Mesendoderm (in vitro differentiated cells): ENCODE results near the gene TAS2R40.
A peak's percentile ranks its signal among the peaks of the same experiment; 100 is the strongest.

Source experiments
- DNase-seq: peaks from one replicate; pipeline ENCODE4 v3.0.0; 2013
- H2AK5ac ChIP-seq: 2 replicates; pipeline ENCODE4 v1.6.1; 2013; ENCODE audit warnings: low read length, inconsistent platforms
- H2BK120ac ChIP-seq: 2 replicates; pipeline ENCODE4 v1.6.1; 2013; ENCODE audit warnings: low read depth, mild to moderate bottlenecking, low read length, moderate library complexity, mixed read lengths
- H2BK15ac ChIP-seq: replicated peaks from 2 replicates; pipeline ENCODE4 v1.6.1; 2013; ENCODE audit warnings: low read depth, mild to moderate bottlenecking, moderate library complexity
- H2BK5ac ChIP-seq: 2 replicates; pipeline ENCODE4 v1.6.1; 2013; ENCODE audit warnings: low read length, inconsistent platforms
- H3K18ac ChIP-seq: 2 replicates; pipeline ENCODE4 v1.6.1; 2013; ENCODE audit warnings: mild to moderate bottlenecking, low read length, mixed read lengths
- H3K23ac ChIP-seq: one replicate; pipeline ENCODE4 v1.6.1; 2013; ENCODE audit warnings: low read length
- H3K27ac ChIP-seq: 2 replicates; pipeline ENCODE4 v1.5.1; 2013; ENCODE audit warnings: low read depth, mild to moderate bottlenecking, inconsistent platforms, low read length, moderate library complexity
- H3K27me3 ChIP-seq: 2 replicates; pipeline ENCODE4 v1.6.1; 2013; ENCODE audit warnings: low read length, control low read depth, mild to moderate bottlenecking, inconsistent platforms; ENCODE audit not compliant: insufficient read depth, poor library complexity
- H3K36me3 ChIP-seq: 2 replicates; pipeline ENCODE4 v1.6.1; 2013; ENCODE audit warnings: low read length, inconsistent platforms; ENCODE audit not compliant: control insufficient read depth, insufficient read depth
- H3K4ac ChIP-seq: one replicate; pipeline ENCODE4 v1.6.1; 2013; ENCODE audit warnings: low read depth, mild to moderate bottlenecking, low read length, moderate library complexity
- H3K4me1 ChIP-seq: 2 replicates; pipeline ENCODE4 v1.6.1; 2013; ENCODE audit warnings: low read depth, low read length, inconsistent platforms; ENCODE audit not compliant: control insufficient read depth
- H3K4me2 ChIP-seq: 2 replicates; pipeline ENCODE4 v1.6.1; 2013; ENCODE audit warnings: low read length
- H3K4me3 ChIP-seq: 2 replicates; pipeline ENCODE4 v1.5.1; 2013; ENCODE audit warnings: mild to moderate bottlenecking, low read length
- H3K56ac ChIP-seq: one replicate; pipeline ENCODE4 v1.6.1; 2013; ENCODE audit warnings: low read length
- H3K79me1 ChIP-seq: 2 replicates; pipeline ENCODE4 v1.6.1; 2013; ENCODE audit warnings: low read length, inconsistent platforms
- H3K79me2 ChIP-seq: 2 replicates; pipeline ENCODE4 v1.6.1; 2013; ENCODE audit warnings: mild to moderate bottlenecking, low read length; ENCODE audit not compliant: control insufficient read depth, insufficient read depth
- H3K9ac ChIP-seq: 2 replicates; pipeline ENCODE4 v1.6.1; 2013; ENCODE audit warnings: low read length, inconsistent platforms
- H4K5ac ChIP-seq: one replicate; pipeline ENCODE4 v1.6.1; 2013; ENCODE audit warnings: low read length
- H4K8ac ChIP-seq: one replicate; pipeline ENCODE4 v1.6.1; 2013; ENCODE audit warnings: low read depth, mild to moderate bottlenecking, control low read depth, low read length, moderate library complexity
- WGBS: extraction: QIAGEN DNeasy Blood & Tissue Kit; methylation state at CpG from one replicate; pipeline ENCODE4 v1.1.7; 2013; ENCODE audit warnings: low lambda C conversion rate, missing lambda C conversion rate; ENCODE audit not compliant: insufficient coverage; ENCODE audit errors: extremely low coverage; 5-methylcytosine and 5-hydroxymethylcytosine counted together

Gene TAS2R40

GRCh38 chr7:143240291-143241168 is 18.7 kb downstream of the TAS2R40 start:
- no peaks in the 10 kb centered on the region for H3K79me2 ChIP-seq
- H3K23ac ChIP-seq: no peak overlapping the region
- DNase-seq: peak; percentile 85
- no peak overlapping the region for H2BK15ac ChIP-seq
- H2AK5ac ChIP-seq: no peak overlapping the region
- H3K4me1 ChIP-seq: no peaks in the 10 kb centered on the region
- no peak overlapping the region for H4K5ac ChIP-seq
- no peak overlapping the region for H4K8ac ChIP-seq
- no peak overlapping the region for H3K4me2 ChIP-seq
- WGBS: no CpG with 5 or more reads among the region's 9 CpGs
- H3K9ac ChIP-seq: no peak overlapping the region
- H3K56ac ChIP-seq: no peak overlapping the region
- H3K27me3 ChIP-seq: no peaks in the 10 kb centered on the region
- H3K36me3 ChIP-seq: no peaks in the 10 kb centered on the region
- H3K4ac ChIP-seq: no peak overlapping the region
- H2BK5ac ChIP-seq: no peak overlapping the region
- no peak overlapping the region for H3K18ac ChIP-seq
- H3K79me1 ChIP-seq: no peaks in the 10 kb centered on the region
- no peak overlapping the region for H3K4me3 ChIP-seq
- H2BK120ac ChIP-seq: no peak overlapping the region
- H3K27ac ChIP-seq: no peak overlapping the region

- Histone ChIP-seq H2AK5ac (no peak overlapping the region), H3K56ac (no peak overlapping the region)
- no CpG with 5 or more reads among the region's 11 CpGs for WGBS
Observed at GRCh38 chr7:143242306-143242705, 20.5 kb downstream of the TAS2R40 start.

GRCh38 chr7:143243111-143243510 is 21.3 kb downstream of the TAS2R40 start:
- Histone ChIP-seq H3K4me2 (no peak overlapping the region), H3K27ac (no peak overlapping the region), H3K79me1 (no peaks in the 10 kb centered on the region), H3K79me2 (no peaks in the 10 kb centered on the region), H3K36me3 (no peaks in the 10 kb centered on the region), H3K9ac (no peak overlapping the region), H4K5ac (no peak overlapping the region), H4K8ac (no peak overlapping the region), H2BK120ac (no peak overlapping the region), H3K4me3 (no peak overlapping the region), H3K4me1 (no peaks in the 10 kb centered on the region), H3K23ac (no peak overlapping the region), H3K27me3 (no peaks in the 10 kb centered on the region), H3K18ac (no peak overlapping the region), H2AK5ac (no peak overlapping the region), H3K56ac (no peak overlapping the region), H2BK15ac (no peak overlapping the region), H2BK5ac (no peak overlapping the region), H3K4ac (no peak overlapping the region)
- DNase-seq: no peak
- no CpG with 5 or more reads among the region's 7 CpGs for WGBS

More at GRCh38 chr7:143242306-143242705, 20.5 kb downstream of the TAS2R40 start:
- no peak overlapping the region for H3K18ac ChIP-seq
- no peak overlapping the region for H2BK5ac ChIP-seq
- H2BK120ac ChIP-seq: no peak overlapping the region
- no peak overlapping the region for H2BK15ac ChIP-seq
- no peak overlapping the region for H3K27ac ChIP-seq
- H3K79me2 ChIP-seq: no peaks in the 10 kb centered on the region
- no peak overlapping the region for H3K4ac ChIP-seq
- no peak overlapping the region for H3K9ac ChIP-seq
- no peak overlapping the region for H3K4me2 ChIP-seq
- DNase-seq: no peak
- no peaks in the 10 kb centered on the region for H3K4me1 ChIP-seq
- no peaks in the 10 kb centered on the region for H3K36me3 ChIP-seq
- no peak overlapping the region for H3K4me3 ChIP-seq
- H4K5ac ChIP-seq: no peak overlapping the region
- no peak overlapping the region for H4K8ac ChIP-seq
- no peak overlapping the region for H3K23ac ChIP-seq
- no peaks in the 10 kb centered on the region for H3K79me1 ChIP-seq
- H3K27me3 ChIP-seq: no peaks in the 10 kb centered on the region

GRCh38 chr7:143243614-143244013 is 21.8 kb downstream of the TAS2R40 start:
- no peak overlapping the region for H2AK5ac ChIP-seq
- H3K4me1 ChIP-seq: no peaks in the 10 kb centered on the region
- H3K4me3 ChIP-seq: no peak overlapping the region
- H3K79me1 ChIP-seq: no peaks in the 10 kb centered on the region
- no peaks in the 10 kb centered on the region for H3K79me2 ChIP-seq
- H3K4ac ChIP-seq: no peak overlapping the region
- no peak overlapping the region for H3K27ac ChIP-seq
- H4K5ac ChIP-seq: no peak overlapping the region
- H4K8ac ChIP-seq: no peak overlapping the region
- no peak overlapping the region for H2BK5ac ChIP-seq
- H3K36me3 ChIP-seq: no peaks in the 10 kb centered on the region
- no peaks in the 10 kb centered on the region for H3K27me3 ChIP-seq
- H3K9ac ChIP-seq: no peak overlapping the region
- H3K4me2 ChIP-seq: no peak overlapping the region
- no peak overlapping the region for H2BK15ac ChIP-seq
- no peak overlapping the region for H3K23ac ChIP-seq
- WGBS: no CpG with 5 or more reads among the region's 3 CpGs
- no peak for DNase-seq
- H3K18ac ChIP-seq: no peak overlapping the region
- no peak overlapping the region for H3K56ac ChIP-seq
- H2BK120ac ChIP-seq: no peak overlapping the region

- Histone ChIP-seq H3K4me3 (no peak overlapping the region), H3K18ac (no peak overlapping the region), H3K79me2 (no peaks in the 10 kb centered on the region), H3K56ac (no peak overlapping the region), H3K9ac (no peak overlapping the region), H3K4ac (no peak overlapping the region), H2AK5ac (no peak overlapping the region), H2BK5ac (no peak overlapping the region), H4K8ac (no peak overlapping the region), H3K23ac (no peak overlapping the region), H3K4me1 (no peaks in the 10 kb centered on the region), H2BK120ac (no peak overlapping the region), H3K27ac (no peak overlapping the region), H3K79me1 (no peaks in the 10 kb centered on the region), H2BK15ac (no peak overlapping the region), H3K4me2 (no peak overlapping the region), H3K36me3 (no peaks in the 10 kb centered on the region), H4K5ac (no peak overlapping the region), H3K27me3 (no peaks in the 10 kb centered on the region)
- WGBS: no CpG with 5 or more reads among the region's 1 CpG
- no peak for DNase-seq
Observed at GRCh38 chr7:143244321-143244720, 22.5 kb downstream of the TAS2R40 start.

GRCh38 chr7:143245123-143245522 is 23.3 kb downstream of the TAS2R40 start:
- no peak overlapping the region for H2BK120ac ChIP-seq
- H3K4ac ChIP-seq: no peak overlapping the region
- no peak overlapping the region for H3K18ac ChIP-seq
- no peaks in the 10 kb centered on the region for H3K4me1 ChIP-seq
- no peak overlapping the region for H3K27ac ChIP-seq
- no peaks in the 10 kb centered on the region for H3K79me1 ChIP-seq
- H3K9ac ChIP-seq: no peak overlapping the region
- no peaks in the 10 kb centered on the region for H3K79me2 ChIP-seq
- no peak overlapping the region for H2AK5ac ChIP-seq
- no peak for DNase-seq
- no peaks in the 10 kb centered on the region for H3K36me3 ChIP-seq
- H3K27me3 ChIP-seq: no peaks in the 10 kb centered on the region
- no peak overlapping the region for H3K56ac ChIP-seq
- H3K4me2 ChIP-seq: no peak overlapping the region
- no peak overlapping the region for H2BK15ac ChIP-seq
- WGBS: no CpG with 5 or more reads among the region's 3 CpGs
- no peak overlapping the region for H3K4me3 ChIP-seq
- H3K23ac ChIP-seq: no peak overlapping the region
- no peak overlapping the region for H4K5ac ChIP-seq
- no peak overlapping the region for H4K8ac ChIP-seq
- H2BK5ac ChIP-seq: no peak overlapping the region
